ENCODE results near the gene KRTDAP. TPM values are rescaled to one million over a fixed set of nuclear protein-coding genes. Genes with fewer than 3 reads are reported as not detected.
"Not testable (repeated sequence)": the region's sequence is repeated elsewhere in the genome, so short reads cannot be mapped to it uniquely, and the experiment has no call there.

The KRTDAP gene
- total and polyA plus RNA-seq, 5 donors: 0.29 TPM; not detected in 4

GRCh38 chr19:35461788-35462187 is 28.5 kb downstream of the KRTDAP start:
- intact Hi-C loops (cut with DNase I): loop anchor here in 1 of 4 donors (10.0 kb wide), 1 partner anchor 107 kb away; the partner anchor contains the start of gene FFAR3
- H3K9me3 ChIP-seq (ENCODE audit: control insufficient read depth, low read length); H3K27ac ChIP-seq (ENCODE audit: low read length); H3K27me3 ChIP-seq (ENCODE audit: control insufficient read depth, insufficient read depth); DNase-seq; H3K4me3 ChIP-seq (ENCODE audit: low read length); H3K4me1 ChIP-seq (ENCODE audit: control insufficient read depth, insufficient read depth, low read length); ATAC-seq: not testable (repeated sequence)

GRCh38 chr19:35461060-35461459 is 29.2 kb downstream of the KRTDAP start:
- Histone ChIP-seq H3K9me3 (ENCODE audit: control insufficient read depth, low read length) (no peaks in the 10 kb centered on the region), H3K27ac (ENCODE audit: low read length) (no peak overlapping the region), H3K4me1 (ENCODE audit: control insufficient read depth, insufficient read depth, low read length) (peaks cover 10% of the 10 kb centered on the region), H3K27me3 (ENCODE audit: control insufficient read depth, insufficient read depth) (no peaks in the 10 kb centered on the region), H3K4me3 (ENCODE audit: low read length) (no peak overlapping the region)
- no peak for DNase-seq
- intact Hi-C loops (cut with DNase I): loop anchor here in 1 of 4 donors (10.0 kb wide), 1 partner anchor 106 kb away; the partner anchor contains the start of gene FFAR3
- no peak for ATAC-seq
- WGBS: 53% methylated on average over 9 of the region's 9 CpGs

- Histone ChIP-seq H3K27me3 (ENCODE audit: control insufficient read depth, insufficient read depth) (no peaks in the 10 kb centered on the region), H3K9me3 (ENCODE audit: control insufficient read depth, low read length) (no peaks in the 10 kb centered on the region), H3K4me3 (ENCODE audit: low read length) (no peak overlapping the region), H3K4me1 (ENCODE audit: control insufficient read depth, insufficient read depth, low read length) (peaks cover 10% of the 10 kb centered on the region), H3K27ac (ENCODE audit: low read length) (no peak overlapping the region)
- ATAC-seq (no peak), DNase-seq (no peak)
- intact Hi-C loops (cut with DNase I): loop anchor here in 1 of 4 donors (10.0 kb wide), 1 partner anchor 106 kb away; the partner anchor contains the start of gene FFAR3
- WGBS: 86% methylated on average over 10 of the region's 10 CpGs
Measured at GRCh38 chr19:35460608-35461007, 29.7 kb downstream of the KRTDAP start.

GRCh38 chr19:35459414-35460082 is 30.7 kb downstream of the KRTDAP start:
- Histone ChIP-seq H3K27ac (ENCODE audit: low read length) (no peak overlapping the region), H3K4me3 (ENCODE audit: low read length) (no peak overlapping the region), H3K9me3 (ENCODE audit: control insufficient read depth, low read length) (no peaks in the 10 kb centered on the region), H3K4me1 (ENCODE audit: control insufficient read depth, insufficient read depth, low read length) (peaks cover 10% of the 10 kb centered on the region), H3K27me3 (ENCODE audit: control insufficient read depth, insufficient read depth) (no peaks in the 10 kb centered on the region)
- ATAC-seq: peak; percentile 50 to 80
- WGBS: 30% methylated on average over 14 of the region's 14 CpGs
- intact Hi-C loops (cut with DNase I): loop anchor here in 1 of 4 donors (10.0 kb wide), 1 partner anchor 105 kb away; the partner anchor contains the start of gene FFAR3
- peak; percentile 68 to 88 (median 70) for DNase-seq

GRCh38 chr19:35458731-35459391 is 31.4 kb downstream of the KRTDAP start:
- H3K9me3 ChIP-seq (ENCODE audit: control insufficient read depth, low read length): no peaks in the 10 kb centered on the region
- WGBS: 34% methylated on average over 10 of the region's 10 CpGs
- no peaks in the 10 kb centered on the region for H3K27me3 ChIP-seq (ENCODE audit: control insufficient read depth, insufficient read depth)
- H3K27ac ChIP-seq (ENCODE audit: low read length): peak overlapping the region; percentile 12
- H3K4me1 ChIP-seq (ENCODE audit: control insufficient read depth, insufficient read depth, low read length): peaks cover 10% of the 10 kb centered on the region
- DNase-seq (no peak), ATAC-seq (peak in 1 of 2 donors; percentile 8)
- no peak overlapping the region for H3K4me3 ChIP-seq (ENCODE audit: low read length)
- intact Hi-C loops (cut with DNase I): no loop called here

GRCh38 chr19:35458192-35458591 is 32.1 kb downstream of the KRTDAP start:
- Histone ChIP-seq H3K4me3 (ENCODE audit: low read length) (no peak overlapping the region), H3K27ac (ENCODE audit: low read length) (no peak overlapping the region), H3K4me1 (ENCODE audit: control insufficient read depth, insufficient read depth, low read length) (peaks cover 10% of the 10 kb centered on the region), H3K9me3 (ENCODE audit: control insufficient read depth, low read length) (no peaks in the 10 kb centered on the region), H3K27me3 (ENCODE audit: control insufficient read depth, insufficient read depth) (no peaks in the 10 kb centered on the region)
- DNase-seq (no peak), ATAC-seq (no peak)
- WGBS: 60% methylated on average over 1 of the region's 1 CpG
- intact Hi-C loops (cut with DNase I): no loop called here

- no peak overlapping the region for H3K27ac ChIP-seq (ENCODE audit: low read length)
- H3K9me3 ChIP-seq (ENCODE audit: control insufficient read depth, low read length): no peaks in the 10 kb centered on the region
- 94% methylated on average over 5 of the region's 5 CpGs for WGBS
- DNase-seq (no peak), ATAC-seq (no peak)
- no peaks in the 10 kb centered on the region for H3K27me3 ChIP-seq (ENCODE audit: control insufficient read depth, insufficient read depth)
- intact Hi-C loops (cut with DNase I): no loop called here
- H3K4me1 ChIP-seq (ENCODE audit: control insufficient read depth, insufficient read depth, low read length): peaks cover 6% of the 10 kb centered on the region
- H3K4me3 ChIP-seq (ENCODE audit: low read length): no peak overlapping the region
Measured at GRCh38 chr19:35457173-35457572, 33.1 kb downstream of the KRTDAP start.

- peaks cover 6% of the 10 kb centered on the region for H3K4me1 ChIP-seq (ENCODE audit: control insufficient read depth, insufficient read depth, low read length)
- ATAC-seq (no peak), DNase-seq (no peak)
- H3K27ac ChIP-seq (ENCODE audit: low read length): no peak overlapping the region
- intact Hi-C loops (cut with DNase I): no loop called here
- WGBS: 75% methylated on average over 3 of the region's 3 CpGs
- H3K27me3 ChIP-seq (ENCODE audit: control insufficient read depth, insufficient read depth): no peaks in the 10 kb centered on the region
- H3K9me3 ChIP-seq (ENCODE audit: control insufficient read depth, low read length): no peaks in the 10 kb centered on the region
- H3K4me3 ChIP-seq (ENCODE audit: low read length): no peak overlapping the region
Measured at GRCh38 chr19:35455616-35456201, 34.6 kb downstream of the KRTDAP start.

GRCh38 chr19:35454663-35455062 is 35.6 kb downstream of the KRTDAP start:
- Histone ChIP-seq H3K4me3 (ENCODE audit: low read length) (no peak overlapping the region), H3K27me3 (ENCODE audit: control insufficient read depth, insufficient read depth) (no peaks in the 10 kb centered on the region), H3K9me3 (ENCODE audit: control insufficient read depth, low read length) (no peaks in the 10 kb centered on the region), H3K4me1 (ENCODE audit: control insufficient read depth, insufficient read depth, low read length) (peaks cover 6% of the 10 kb centered on the region), H3K27ac (ENCODE audit: low read length) (no peak overlapping the region)
- ATAC-seq (no peak), DNase-seq (no peak)
- WGBS: 92% methylated on average over 2 of the region's 2 CpGs
- intact Hi-C loops (cut with DNase I): no loop called here

- 75% methylated on average over 7 of the region's 7 CpGs for WGBS
- no peaks in the 10 kb centered on the region for H3K27me3 ChIP-seq (ENCODE audit: control insufficient read depth, insufficient read depth)
- ATAC-seq: no peak
Measured at GRCh38 chr19:35451338-35452096, 38.7 kb downstream of the KRTDAP start.

More at GRCh38 chr19:35451338-35452096, 38.7 kb downstream of the KRTDAP start:
- no peak overlapping the region for H3K27ac ChIP-seq (ENCODE audit: low read length)
- intact Hi-C loops (cut with DNase I): no loop called here
- H3K4me1 ChIP-seq (ENCODE audit: control insufficient read depth, insufficient read depth, low read length): no peaks in the 10 kb centered on the region
- no peak for DNase-seq
- H3K4me3 ChIP-seq (ENCODE audit: low read length): no peak overlapping the region
- no peaks in the 10 kb centered on the region for H3K9me3 ChIP-seq (ENCODE audit: control insufficient read depth, low read length)
